CD8-positive, alpha-beta memory T cell (primary cell): ENCODE results near the gene SMAD9. TPM values are rescaled to one million over a fixed set of nuclear protein-coding genes. Genes with fewer than 3 reads are reported as not detected.

Experiments
- CTCF ChIA-PET: fragments of 350-600 bp; sonication (Branson Sonifier 250); formaldehyde crosslinking; loops from one replicate; lab custom pipeline; 2021; ENCODE audit warnings: antibody characterized with exemption; lab: Charles Lee
- POLR2A ChIA-PET: fragments of 350-600 bp; sonication (Branson Sonifier 250); formaldehyde crosslinking; loops from one replicate; lab custom pipeline; 2021; ENCODE audit warnings: antibody characterized with exemption; lab: Charles Lee
- DNase-seq, 5 donors: peaks; one replicate each; pipeline versions ENCODE4 v3.0.0 to v3.0.0-alpha.2; 2020 to 2022; ENCODE audit warnings: mixed read lengths in 1 of 5
- H3K27ac ChIP-seq: one replicate; pipeline ENCODE4 v1.7.0; 2013; ENCODE audit warnings: low read depth, mild to moderate bottlenecking, low read length, moderate library complexity
- H3K27me3 ChIP-seq: 2 replicates; pipeline ENCODE4 v1.7.0; 2013; ENCODE audit warnings: low read length, mild to moderate bottlenecking; ENCODE audit not compliant: insufficient read depth, poor library complexity, severe bottlenecking
- H3K36me3 ChIP-seq: 2 replicates; pipeline ENCODE4 v1.7.0; 2013; ENCODE audit warnings: mild to moderate bottlenecking, low read length, moderate library complexity; ENCODE audit not compliant: insufficient read depth
- H3K4me1 ChIP-seq: 2 replicates; pipeline ENCODE4 v1.7.0; 2013; ENCODE audit warnings: mild to moderate bottlenecking, low read length, moderate library complexity; ENCODE audit not compliant: insufficient read depth
- H3K4me3 ChIP-seq: 2 replicates; pipeline ENCODE4 v1.7.0; 2013; ENCODE audit warnings: mild to moderate bottlenecking, low read length
- H3K9me3 ChIP-seq: 2 replicates; pipeline ENCODE4 v1.7.0; 2013; ENCODE audit warnings: mild to moderate bottlenecking, low read length
- H3K27ac Mint-ChIP-seq, 8 donors: one replicate each; pipeline ENCODE4 v1.8.0; 2020 to 2021; ENCODE audit warnings: mixed read lengths in 8 of 8, mild to moderate bottlenecking in 6 of 8, inconsistent platforms in 3 of 8, moderate library complexity in 3 of 8
- H3K27me3 Mint-ChIP-seq, 2 donors: one replicate each; pipeline ENCODE4 v1.8.0; 2020 to 2021; ENCODE audit warnings: mixed read lengths in 2 of 2, mild to moderate bottlenecking in 1 of 2, moderate library complexity in 1 of 2
- H3K36me3 Mint-ChIP-seq, 3 donors: one replicate each; pipeline ENCODE4 v1.8.0; 2020 to 2021; ENCODE audit warnings: mixed read lengths in 3 of 3, inconsistent platforms in 1 of 3, mild to moderate bottlenecking in 1 of 3
- H3K4me1 Mint-ChIP-seq, 3 donors: one replicate each; pipeline ENCODE4 v1.8.0; 2020 to 2021; ENCODE audit warnings: mixed read lengths in 3 of 3, inconsistent platforms in 1 of 3, mild to moderate bottlenecking in 1 of 3
- H3K4me3 Mint-ChIP-seq, 7 donors: one replicate each; pipeline ENCODE4 v1.8.0; 2020 to 2021; ENCODE audit warnings: mixed read lengths in 7 of 7, mild to moderate bottlenecking in 6 of 7, moderate library complexity in 4 of 7, inconsistent platforms in 2 of 7
- H3K9me3 Mint-ChIP-seq, 5 donors: one replicate each; pipeline ENCODE4 v1.8.0; 2020 to 2022; ENCODE audit warnings: mixed read lengths in 5 of 5, mild to moderate bottlenecking in 3 of 5, moderate library complexity in 2 of 5, inconsistent platforms in 1 of 5
- polyA plus RNA-seq: library from polyadenylated mRNA; unstranded; fragments of 300-500 nt; fragmentation: Illumina TruSeq; gene quantifications from one replicate; pipeline ENCODE4 v1.2.3, GENCODE V29; 2021
- total RNA-seq, 2 experiments: library from RNA; stranded (reverse); gene quantifications; one replicate each; pipeline ENCODE4 v1.2.3, GENCODE V29; 2021

Gene SMAD9
- total and polyA plus RNA-seq, 3 experiments from 2014 or later: not detected

- POLR2A ChIA-PET: no interaction called here
- H3K4me3 Mint-ChIP-seq: no peak overlapping the region
- H3K27me3 Mint-ChIP-seq: peaks cover 4 to 17% of the 10 kb centered on the region in 2 donors
- Histone ChIP-seq H3K27me3 (no peaks in the 10 kb centered on the region), H3K4me1 (no peaks in the 10 kb centered on the region), H3K27ac (no peak overlapping the region), H3K4me3 (no peak overlapping the region), H3K9me3 (no peaks in the 10 kb centered on the region), H3K36me3 (no peaks in the 10 kb centered on the region)
- no peak for DNase-seq
- CTCF ChIA-PET: no interaction called here
- no peaks in the 10 kb centered on the region for H3K4me1 Mint-ChIP-seq
- no peaks in the 10 kb centered on the region for H3K9me3 Mint-ChIP-seq
- no peaks in the 10 kb centered on the region for H3K36me3 Mint-ChIP-seq
- H3K27ac Mint-ChIP-seq: no peak overlapping the region
Measured at GRCh38 chr13:36872621-36873020, 47.4 kb downstream of the SMAD9 start.

GRCh38 chr13:36870050-36870692 lies 49.9 kb downstream of the SMAD9 start:
- no peak for DNase-seq
- no peak overlapping the region for H3K27ac ChIP-seq
- no peaks in the 10 kb centered on the region for H3K4me1 ChIP-seq
- Mint-ChIP-seq H3K27me3 (peaks cover 5 to 36% of the 10 kb centered on the region in 2 donors), H3K4me1 (no peaks in the 10 kb centered on the region), H3K27ac (peak overlapping the region in 1 of 8 donors; percentile 61), H3K4me3 (no peak overlapping the region), H3K36me3 (no peaks in the 10 kb centered on the region), H3K9me3 (no peaks in the 10 kb centered on the region)
- no peaks in the 10 kb centered on the region for H3K9me3 ChIP-seq
- POLR2A ChIA-PET: no interaction called here
- CTCF ChIA-PET: no interaction called here
- H3K4me3 ChIP-seq: no peak overlapping the region
- no peaks in the 10 kb centered on the region for H3K27me3 ChIP-seq
- H3K36me3 ChIP-seq: no peaks in the 10 kb centered on the region

GRCh38 chr13:36866232-36866631 lies 53.8 kb downstream of the SMAD9 start:
- DNase-seq: no peak
- H3K27me3 Mint-ChIP-seq: peaks cover 11 to 60% of the 10 kb centered on the region in 2 donors
- H3K4me3 Mint-ChIP-seq: no peak overlapping the region
- Histone ChIP-seq H3K27me3 (no peaks in the 10 kb centered on the region), H3K9me3 (no peaks in the 10 kb centered on the region), H3K4me1 (no peaks in the 10 kb centered on the region), H3K36me3 (no peaks in the 10 kb centered on the region), H3K4me3 (no peak overlapping the region), H3K27ac (no peak overlapping the region)
- POLR2A ChIA-PET: no interaction called here
- H3K9me3 Mint-ChIP-seq: no peaks in the 10 kb centered on the region
- no peaks in the 10 kb centered on the region for H3K4me1 Mint-ChIP-seq
- CTCF ChIA-PET: interaction anchor here (1.2 kb wide), 1 partner anchor 54 kb away, joined by 3 read pairs; no protein-coding TSS in a partner anchor
- H3K27ac Mint-ChIP-seq: no peak overlapping the region
- H3K36me3 Mint-ChIP-seq: no peaks in the 10 kb centered on the region

GRCh38 chr13:36865265-36865664 lies 54.8 kb downstream of the SMAD9 start:
- Histone ChIP-seq H3K27me3 (no peaks in the 10 kb centered on the region), H3K4me3 (no peak overlapping the region), H3K9me3 (no peaks in the 10 kb centered on the region), H3K27ac (no peak overlapping the region), H3K4me1 (no peaks in the 10 kb centered on the region), H3K36me3 (no peaks in the 10 kb centered on the region)
- POLR2A ChIA-PET: no interaction called here
- Mint-ChIP-seq H3K9me3 (no peaks in the 10 kb centered on the region), H3K27ac (no peak overlapping the region), H3K27me3 (peaks cover 11 to 64% of the 10 kb centered on the region in 2 donors), H3K36me3 (no peaks in the 10 kb centered on the region), H3K4me1 (no peaks in the 10 kb centered on the region), H3K4me3 (no peak overlapping the region)
- CTCF ChIA-PET: interaction anchor here (1.2 kb wide), 1 partner anchor 53 kb away, joined by 3 read pairs; no protein-coding TSS in a partner anchor
- no peak for DNase-seq

GRCh38 chr13:36862722-36863121 lies 57.3 kb downstream of the SMAD9 start:
- Histone ChIP-seq H3K27me3 (no peaks in the 10 kb centered on the region), H3K4me3 (no peak overlapping the region), H3K36me3 (no peaks in the 10 kb centered on the region), H3K27ac (no peak overlapping the region), H3K9me3 (no peaks in the 10 kb centered on the region), H3K4me1 (no peaks in the 10 kb centered on the region)
- CTCF ChIA-PET: no interaction called here
- Mint-ChIP-seq H3K9me3 (no peaks in the 10 kb centered on the region), H3K36me3 (no peaks in the 10 kb centered on the region), H3K27me3 (peaks cover 11 to 77% of the 10 kb centered on the region in 2 donors), H3K27ac (no peak overlapping the region), H3K4me3 (no peak overlapping the region), H3K4me1 (no peaks in the 10 kb centered on the region)
- DNase-seq: no peak
- POLR2A ChIA-PET: no interaction called here

- no peak overlapping the region for H3K27ac Mint-ChIP-seq
- H3K4me1 ChIP-seq: no peaks in the 10 kb centered on the region
- no peaks in the 10 kb centered on the region for H3K36me3 Mint-ChIP-seq
- CTCF ChIA-PET: no interaction called here
- H3K4me3 ChIP-seq: no peak overlapping the region
- no peaks in the 10 kb centered on the region for H3K27me3 ChIP-seq
- POLR2A ChIA-PET: no interaction called here
- no peaks in the 10 kb centered on the region for H3K4me1 Mint-ChIP-seq
- H3K9me3 ChIP-seq: no peaks in the 10 kb centered on the region
- no peak overlapping the region for H3K27ac ChIP-seq
- H3K27me3 Mint-ChIP-seq: peaks cover 12 to 76% of the 10 kb centered on the region in 2 donors
- H3K36me3 ChIP-seq: no peaks in the 10 kb centered on the region
- no peak overlapping the region for H3K4me3 Mint-ChIP-seq
- DNase-seq: no peak
- no peaks in the 10 kb centered on the region for H3K9me3 Mint-ChIP-seq
Measured at GRCh38 chr13:36862002-36862685, 57.9 kb downstream of the SMAD9 start.

- no peaks in the 10 kb centered on the region for H3K4me1 Mint-ChIP-seq
- CTCF ChIA-PET: no interaction called here
- H3K27ac Mint-ChIP-seq: no peak overlapping the region
- Histone ChIP-seq H3K9me3 (no peaks in the 10 kb centered on the region), H3K27me3 (no peaks in the 10 kb centered on the region), H3K4me3 (no peak overlapping the region), H3K4me1 (no peaks in the 10 kb centered on the region), H3K36me3 (no peaks in the 10 kb centered on the region), H3K27ac (no peak overlapping the region)
- no peak overlapping the region for H3K4me3 Mint-ChIP-seq
- H3K27me3 Mint-ChIP-seq: peaks cover 10 to 61% of the 10 kb centered on the region in 2 donors
- POLR2A ChIA-PET: no interaction called here
- no peaks in the 10 kb centered on the region for H3K9me3 Mint-ChIP-seq
- no peaks in the 10 kb centered on the region for H3K36me3 Mint-ChIP-seq
- no peak for DNase-seq
Measured at GRCh38 chr13:36859259-36859658, 60.8 kb downstream of the SMAD9 start.

GRCh38 chr13:36858290-36858689 lies 61.7 kb downstream of the SMAD9 start:
- Histone ChIP-seq H3K9me3 (no peaks in the 10 kb centered on the region), H3K4me1 (no peaks in the 10 kb centered on the region), H3K36me3 (no peaks in the 10 kb centered on the region), H3K27ac (no peak overlapping the region), H3K4me3 (no peak overlapping the region), H3K27me3 (no peaks in the 10 kb centered on the region)
- peaks cover 5 to 53% of the 10 kb centered on the region in 2 donors for H3K27me3 Mint-ChIP-seq
- ChIA-PET CTCF (interaction anchor here (1.2 kb wide), 1 partner anchor 16 kb away, joined by 3 read pairs; no protein-coding TSS in a partner anchor), POLR2A (no interaction called here)
- H3K4me1 Mint-ChIP-seq: no peaks in the 10 kb centered on the region
- H3K27ac Mint-ChIP-seq: no peak overlapping the region
- H3K9me3 Mint-ChIP-seq: no peaks in the 10 kb centered on the region
- no peaks in the 10 kb centered on the region for H3K36me3 Mint-ChIP-seq
- no peak for DNase-seq
- no peak overlapping the region for H3K4me3 Mint-ChIP-seq
